Measurements from ENCODE around the gene GANAB.

GANAB gene

GRCh38 chr11:62599069-62599696 is 47.2 kb downstream of the GANAB start:
- H3K9me3 Mint-ChIP-seq = no peaks in the 10 kb centered on the region
- TF ChIP-seq CTCF (IDR thresholded peaks at IDR 0.05) = no peak
- peaks cover 19% of the 10 kb centered on the region for H3K27me3 Mint-ChIP-seq (ENCODE audit: low read depth, poor library complexity)
- peaks cover 58% of the 10 kb centered on the region for H3K4me1 Mint-ChIP-seq
- H3K27ac Mint-ChIP-seq = peak overlapping the region; percentile 90
- H3K36me3 Mint-ChIP-seq (ENCODE audit: low read depth) = peaks cover 67% of the 10 kb centered on the region
- DNase-seq = peak; percentile 90
- peak overlapping the region; percentile 96 for H3K4me3 Mint-ChIP-seq

GRCh38 chr11:62595124-62595523 is 51.3 kb downstream of the GANAB start:
- Mint-ChIP-seq H3K27ac (no peak overlapping the region), H3K36me3 (ENCODE audit: low read depth) (peaks cover 67% of the 10 kb centered on the region), H3K9me3 (no peaks in the 10 kb centered on the region), H3K27me3 (ENCODE audit: low read depth, poor library complexity) (peaks cover 3% of the 10 kb centered on the region), H3K4me3 (no peak overlapping the region), H3K4me1 (peaks cover 64% of the 10 kb centered on the region)
- no peak for DNase-seq
- no peak for TF ChIP-seq CTCF (IDR thresholded peaks at IDR 0.05)

- Mint-ChIP-seq H3K4me3 (peak overlapping the region; percentile 70), H3K36me3 (ENCODE audit: low read depth) (peaks cover 51% of the 10 kb centered on the region), H3K9me3 (no peaks in the 10 kb centered on the region), H3K27ac (peak overlapping the region; percentile 62), H3K27me3 (ENCODE audit: low read depth, poor library complexity) (peaks cover 3% of the 10 kb centered on the region), H3K4me1 (peaks cover 54% of the 10 kb centered on the region)
- TF ChIP-seq CTCF (IDR thresholded peaks at IDR 0.05) = peak; percentile 46
- peak; percentile 76 for DNase-seq
Observed at GRCh38 chr11:62593434-62594044, 52.9 kb downstream of the GANAB start.

DNA sequence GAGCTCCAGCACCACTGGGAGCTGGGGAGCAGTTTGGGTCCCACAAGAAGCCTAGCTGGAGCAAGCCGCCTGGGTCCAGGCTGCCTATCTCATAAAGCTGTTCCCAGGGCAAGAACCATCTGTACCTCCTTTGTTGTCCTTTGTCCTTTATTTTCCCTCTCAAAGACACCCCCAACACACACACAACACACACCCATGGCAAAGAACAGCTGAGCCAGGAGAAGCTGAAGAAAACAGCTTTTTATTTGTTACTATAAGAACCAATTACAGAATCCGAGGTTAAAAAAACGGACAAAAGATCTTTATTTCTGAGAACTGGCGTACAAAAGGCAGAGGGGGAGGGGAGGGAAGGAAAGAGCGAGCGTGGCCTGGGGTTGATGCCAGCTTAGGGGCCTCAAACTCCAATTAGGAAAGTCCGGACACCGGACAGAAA is 53.4 kb downstream of the GANAB start:
- Mint-ChIP-seq H3K9me3 (no peaks in the 10 kb centered on the region), H3K4me3 (peak overlapping the region; percentile 38), H3K36me3 (ENCODE audit: low read depth) (peaks cover 46% of the 10 kb centered on the region), H3K27me3 (ENCODE audit: low read depth, poor library complexity) (no peaks in the 10 kb centered on the region), H3K4me1 (peaks cover 49% of the 10 kb centered on the region), H3K27ac (peak overlapping the region; percentile 64)
- no peak for DNase-seq
- TF ChIP-seq CTCF (IDR thresholded peaks at IDR 0.05) = no peak

DNA sequence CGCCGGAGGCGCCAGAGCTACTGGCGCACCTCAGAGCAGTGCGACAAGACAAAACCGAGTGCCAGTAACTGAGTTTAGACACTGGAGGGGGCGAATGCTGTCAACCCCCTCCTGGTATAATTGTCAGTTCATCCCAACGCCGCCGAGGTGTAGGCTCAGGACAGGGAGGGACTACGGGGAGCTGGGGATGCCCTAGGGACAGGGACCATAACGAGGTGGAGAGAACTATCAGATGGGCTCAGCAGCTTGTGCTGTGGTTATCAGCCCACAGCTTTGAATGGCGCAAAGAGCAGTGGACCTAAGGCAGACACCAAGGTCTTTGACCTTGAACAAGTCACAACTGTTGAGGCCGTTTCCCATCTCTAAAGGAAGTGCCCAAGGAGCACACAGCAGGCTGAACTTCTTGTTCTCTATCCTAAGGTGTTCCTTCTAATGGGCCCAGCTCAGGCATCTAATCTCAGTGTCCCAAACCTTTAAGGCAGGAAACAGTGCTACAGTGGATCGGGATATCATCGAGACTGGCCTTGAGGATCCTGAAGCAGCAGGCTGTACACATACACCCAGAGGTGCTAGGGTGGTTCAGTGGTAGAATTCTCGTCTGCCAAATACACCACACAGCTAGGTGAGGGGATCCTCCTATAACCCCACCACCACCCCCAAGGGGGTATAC is 54.1 kb downstream of the GANAB start:
- H3K4me3 Mint-ChIP-seq = peak overlapping the region; percentile 99
- H3K27ac Mint-ChIP-seq = peak overlapping the region; percentile 95
- H3K27me3 Mint-ChIP-seq (ENCODE audit: low read depth, poor library complexity) = no peaks in the 10 kb centered on the region
- no peaks in the 10 kb centered on the region for H3K9me3 Mint-ChIP-seq
- H3K4me1 Mint-ChIP-seq = peaks cover 42% of the 10 kb centered on the region
- no peak for TF ChIP-seq CTCF (IDR thresholded peaks at IDR 0.05)
- no peak for DNase-seq
- H3K36me3 Mint-ChIP-seq (ENCODE audit: low read depth) = peaks cover 39% of the 10 kb centered on the region
